MM.1S (cell line): ENCODE measurements around the gene ZBTB46.

ENCODE experiments used
- DNase-seq: peaks from one replicate; pipeline ENCODE4 v3.0.0-alpha.2; 2015
- H2AFZ ChIP-seq: fragments of 300-600 bp; sonication (generic); 2 replicates; pipeline ENCODE4 v1.6.0; 2016; ENCODE audit warnings: antibody characterized with exemption, low read length
- H3F3A ChIP-seq: fragments of 300-600 bp; sonication (generic); 2 replicates; pipeline ENCODE4 v1.6.1; 2016; ENCODE audit warnings: mild to moderate bottlenecking, antibody characterized with exemption, low read length, moderate library complexity, mixed read lengths; ENCODE audit not compliant: insufficient read depth
- H3K27ac ChIP-seq: fragments of 300-600 bp; sonication (generic); 2 replicates; pipeline ENCODE4 v1.5.1; 2016; ENCODE audit warnings: mild to moderate bottlenecking, low read length
- H3K27me3 ChIP-seq: fragments of 300-600 bp; sonication (generic); replicated peaks from 2 replicates; pipeline ENCODE4 v1.6.0; 2016; ENCODE audit warnings: low read length; ENCODE audit not compliant: insufficient read depth
- H3K36me3 ChIP-seq: fragments of 300-600 bp; sonication (generic); replicated peaks from 2 replicates; pipeline ENCODE4 v1.6.1; 2016; ENCODE audit warnings: mild to moderate bottlenecking, low read length, mixed read lengths; ENCODE audit not compliant: insufficient read depth
- H3K4me1 ChIP-seq: fragments of 300-600 bp; sonication (generic); 2 replicates; pipeline ENCODE4 v1.6.1; 2016; ENCODE audit warnings: low read length, mixed read lengths
- H3K4me2 ChIP-seq: fragments of 300-600 bp; sonication (generic); 2 replicates; pipeline ENCODE4 v1.6.0; 2016; ENCODE audit warnings: low read depth, low read length
- H3K4me3 ChIP-seq: fragments of 300-600 bp; sonication (generic); 2 replicates; pipeline ENCODE4 v1.5.1; 2016; ENCODE audit warnings: low read length, mixed read lengths
- H3K79me2 ChIP-seq: fragments of 300-600 bp; sonication (generic); 2 replicates; pipeline ENCODE4 v1.6.1; 2016; ENCODE audit warnings: mixed run types, low read length, mixed read lengths
- H3K9ac ChIP-seq: fragments of 300-600 bp; sonication (generic); 2 replicates; pipeline ENCODE4 v1.6.1; 2016; ENCODE audit warnings: low read length, mixed read lengths
- H3K9me2 ChIP-seq: fragments of 300-600 bp; sonication (generic); replicated peaks from 2 replicates; pipeline ENCODE4 v1.6.1; 2016; ENCODE audit warnings: mild to moderate bottlenecking, low read length, mixed read lengths; ENCODE audit not compliant: insufficient read depth
- H3K9me3 ChIP-seq: fragments of 300-600 bp; sonication (generic); replicated peaks from 2 replicates; pipeline ENCODE4 v1.6.1; 2016; ENCODE audit warnings: mild to moderate bottlenecking, low read length, mixed read lengths; ENCODE audit not compliant: insufficient read depth
- H4K20me1 ChIP-seq: fragments of 300-600 bp; sonication (generic); 2 replicates; pipeline ENCODE4 v1.6.1; 2016; ENCODE audit warnings: mild to moderate bottlenecking, low read length, moderate library complexity, mixed read lengths; ENCODE audit not compliant: insufficient read depth
- CTCF ChIP-seq: fragments of 300-600 bp; sonication (generic); IDR thresholded peaks from 2 replicates; pipeline ENCODE4 v1.5.1; 2016; ENCODE audit warnings: antibody characterized with exemption, low read length, mixed read lengths
- EZH2 ChIP-seq: fragments of 300-600 bp; sonication (generic); optimal IDR thresholded peaks from 2 replicates; pipeline ENCODE3; 2017; ENCODE audit warnings: low read depth, mild to moderate bottlenecking, antibody characterized with exemption, low read length, mixed read lengths
- EZH2phosphoT487 ChIP-seq: fragments of 300-600 bp; sonication (generic); IDR thresholded peaks from 2 replicates; pipeline ENCODE4 v1.6.1; 2018; ENCODE audit warnings: antibody characterized with exemption, low read length

The ZBTB46 gene

DNA sequence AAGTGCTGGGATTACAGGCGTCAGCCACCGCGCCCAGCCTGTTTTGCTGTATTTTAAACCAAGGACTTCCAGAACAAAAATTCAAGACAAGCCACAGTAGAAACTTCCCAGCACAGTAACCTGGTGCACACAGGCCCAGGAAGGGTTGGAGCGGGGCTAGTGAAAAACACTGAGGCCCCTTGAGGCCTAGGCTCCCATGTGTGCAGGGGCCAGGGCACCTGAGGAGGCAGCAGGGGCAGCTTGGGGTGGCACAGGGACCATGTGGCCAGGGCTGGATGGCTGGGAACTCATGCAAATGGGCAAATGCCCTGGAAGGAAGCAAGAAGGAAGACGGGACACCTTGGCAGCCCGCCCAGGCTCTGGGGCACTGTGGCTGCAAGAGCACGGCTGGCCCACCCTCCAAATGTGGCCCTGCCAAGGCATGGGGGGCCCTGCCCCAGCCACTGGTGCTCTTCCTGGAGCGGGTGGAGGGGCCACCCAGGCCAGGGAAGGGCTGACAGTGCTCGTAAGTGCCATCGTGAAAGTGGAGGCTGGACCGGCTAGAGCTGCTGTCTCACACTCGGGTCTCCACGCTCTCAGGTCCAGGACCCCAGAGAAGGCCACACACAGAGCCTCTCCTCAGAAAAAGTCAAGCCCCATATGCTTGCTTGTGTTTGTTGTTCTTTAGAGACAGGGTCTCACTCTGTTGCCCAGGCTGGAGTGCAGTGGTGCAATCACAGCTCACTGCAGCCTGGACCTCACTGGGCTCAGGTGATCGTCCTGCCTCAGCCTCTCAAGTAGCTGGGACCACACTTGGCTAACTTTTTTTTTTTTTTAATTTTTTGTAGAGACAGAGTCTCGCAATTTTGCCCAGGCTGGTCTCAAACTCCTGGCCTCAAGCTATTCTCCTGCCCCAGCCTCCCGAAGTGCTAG lies 81.2 kb downstream of the ZBTB46 start:
- Histone ChIP-seq H3K9me3 (no peaks in the 10 kb centered on the region), H3K9me2 (no peaks in the 10 kb centered on the region), H3K27ac (no peak overlapping the region), H3K9ac (no peak overlapping the region), H3K27me3 (peaks cover 37% of the 10 kb centered on the region), H3K4me2 (no peak overlapping the region), H3K36me3 (no peaks in the 10 kb centered on the region), H4K20me1 (no peaks in the 10 kb centered on the region), H3F3A (no peaks in the 10 kb centered on the region), H3K79me2 (no peaks in the 10 kb centered on the region), H3K4me1 (no peaks in the 10 kb centered on the region), H3K4me3 (no peak overlapping the region), H2AFZ (no peak overlapping the region)
- no peak for TF ChIP-seq CTCF
- TF ChIP-seq EZH2phosphoT487 = no peak
- no peak for TF ChIP-seq EZH2
- DNase-seq = no peak

GRCh38 chr20:63748934-63749270 lies 82.2 kb downstream of the ZBTB46 start:
- H3K27ac ChIP-seq = no peak overlapping the region
- no peaks in the 10 kb centered on the region for H3K9me2 ChIP-seq
- H3K79me2 ChIP-seq = no peaks in the 10 kb centered on the region
- no peaks in the 10 kb centered on the region for H4K20me1 ChIP-seq
- peaks cover 29% of the 10 kb centered on the region for H3K27me3 ChIP-seq
- no peaks in the 10 kb centered on the region for H3K36me3 ChIP-seq
- H3K4me3 ChIP-seq = no peak overlapping the region
- TF ChIP-seq EZH2phosphoT487 (no peak), EZH2 (no peak), CTCF (no peak)
- no peak overlapping the region for H3K4me2 ChIP-seq
- H3K9me3 ChIP-seq = no peaks in the 10 kb centered on the region
- H3K9ac ChIP-seq = no peak overlapping the region
- no peak for DNase-seq
- H3K4me1 ChIP-seq = no peaks in the 10 kb centered on the region
- H3F3A ChIP-seq = no peaks in the 10 kb centered on the region
- H2AFZ ChIP-seq = no peak overlapping the region

- Histone ChIP-seq H3K27me3 (peaks cover 23% of the 10 kb centered on the region; the same call in 1 of the 2 replicates), H3K9me3 (no peaks in the 10 kb centered on the region), H3K36me3 (no peaks in the 10 kb centered on the region), H2AFZ (no peak overlapping the region), H3K4me1 (no peaks in the 10 kb centered on the region), H4K20me1 (no peaks in the 10 kb centered on the region), H3K4me2 (no peak overlapping the region), H3K79me2 (no peaks in the 10 kb centered on the region), H3K9ac (no peak overlapping the region), H3F3A (no peaks in the 10 kb centered on the region), H3K27ac (no peak overlapping the region), H3K9me2 (no peaks in the 10 kb centered on the region), H3K4me3 (no peak overlapping the region)
- TF ChIP-seq EZH2 (no peak), CTCF (no peak), EZH2phosphoT487 (no peak)
- DNase-seq = no peak
These were observed 82.8 kb downstream of the ZBTB46 start for GRCh38 chr20:63748070-63748933.
